Activated naive CD8-positive, alpha-beta T cell (primary cell): Measurements from ENCODE around the gene PRSS57.

Source experiments
- H3K27ac Mint-ChIP-seq: one replicate; pipeline ENCODE4 v1.8.0; 2021; ENCODE audit warnings: mixed read lengths
- H3K27me3 Mint-ChIP-seq: one replicate; pipeline ENCODE4 v1.8.0; 2021; ENCODE audit warnings: mixed read lengths
- H3K36me3 Mint-ChIP-seq: one replicate; pipeline ENCODE4 v1.8.0; 2021; ENCODE audit warnings: mixed read lengths
- H3K4me1 Mint-ChIP-seq: one replicate; pipeline ENCODE4 v1.8.0; 2021; ENCODE audit warnings: low read depth, mixed read lengths
- H3K4me3 Mint-ChIP-seq: one replicate; pipeline ENCODE4 v1.8.0; 2021; ENCODE audit warnings: mild to moderate bottlenecking, mixed read lengths
- H3K9me3 Mint-ChIP-seq: one replicate; pipeline ENCODE4 v1.8.0; 2021; ENCODE audit warnings: low read depth, mixed read lengths

The PRSS57 gene

DNA sequence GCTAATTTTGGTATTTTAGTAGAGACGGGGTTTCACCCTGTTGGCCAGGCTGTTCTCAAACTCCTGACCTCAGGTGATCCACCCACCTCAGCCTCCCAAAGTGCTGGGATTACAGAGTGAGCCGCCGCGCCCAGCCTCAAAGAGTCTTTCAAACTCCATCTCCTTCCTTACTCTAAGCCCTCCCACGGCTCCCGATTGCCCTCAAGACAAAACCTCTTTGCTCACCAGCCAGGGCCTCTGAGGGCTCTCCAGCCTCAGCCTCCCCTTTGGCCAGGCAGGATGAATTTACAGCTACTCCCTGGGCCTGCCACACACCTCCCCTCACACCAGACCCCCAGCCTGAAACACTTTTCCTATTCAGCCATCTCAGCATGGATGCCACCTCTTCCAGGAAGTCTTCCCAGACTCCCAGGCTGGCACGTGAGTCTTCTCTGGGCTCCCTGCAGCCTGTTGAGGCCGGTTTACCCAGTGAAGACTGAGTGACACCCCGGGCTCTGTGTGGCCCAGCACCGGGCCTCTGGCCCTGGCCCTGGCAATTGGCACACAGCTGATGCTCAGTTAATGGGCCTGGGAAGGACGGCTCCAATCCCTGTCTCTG is 7.6 kb downstream of the PRSS57 start:
- Mint-ChIP-seq H3K4me3 (no peak overlapping the region), H3K27ac (no peak overlapping the region)

DNA sequence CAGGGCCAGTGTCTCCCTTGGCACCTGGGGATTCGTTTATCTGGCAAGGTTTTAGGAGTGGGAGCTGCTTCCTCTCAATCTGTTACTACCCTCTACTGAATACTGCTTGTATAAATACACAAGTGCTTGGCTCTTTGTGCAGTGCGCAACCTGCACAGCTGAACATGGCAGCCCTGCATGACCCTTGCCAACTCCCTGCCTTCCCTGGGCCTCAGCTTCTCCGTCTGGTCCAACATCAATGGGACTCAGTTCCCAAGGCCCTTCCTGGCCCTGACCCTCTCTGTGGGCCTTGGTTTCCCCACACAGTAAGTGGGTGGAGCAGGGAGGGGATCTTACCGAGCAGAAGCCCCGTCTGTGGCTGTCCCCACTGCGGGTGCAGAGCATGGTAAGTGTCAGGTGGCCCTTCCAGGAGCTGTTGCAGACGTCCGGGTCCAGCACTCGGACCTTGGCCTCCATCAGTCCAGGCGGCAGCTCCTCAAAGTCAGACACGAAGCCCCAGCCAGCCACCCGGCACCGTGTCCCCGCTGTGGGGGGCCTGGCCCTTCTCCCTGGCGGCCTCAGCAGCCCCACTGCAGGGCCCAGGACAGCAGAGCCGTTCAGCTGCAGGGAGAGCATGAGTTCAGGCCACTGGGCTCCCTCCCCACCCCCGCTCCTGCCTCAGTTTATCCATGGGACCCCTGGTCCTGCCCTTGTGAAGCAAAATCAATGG is 8.5 kb downstream of the PRSS57 start:
- Mint-ChIP-seq H3K4me1 (peaks cover 2% of the 10 kb centered on the region), H3K27me3 (no peaks in the 10 kb centered on the region), H3K36me3 (no peaks in the 10 kb centered on the region), H3K27ac (no peak overlapping the region), H3K9me3 (no peaks in the 10 kb centered on the region), H3K4me3 (no peak overlapping the region)

More for the DNA sequence above, 7.6 kb downstream of the PRSS57 start:
- no peaks in the 10 kb centered on the region for H3K27me3 Mint-ChIP-seq
- H3K4me1 Mint-ChIP-seq = no peaks in the 10 kb centered on the region
- no peaks in the 10 kb centered on the region for H3K9me3 Mint-ChIP-seq
- H3K36me3 Mint-ChIP-seq = no peaks in the 10 kb centered on the region

DNA sequence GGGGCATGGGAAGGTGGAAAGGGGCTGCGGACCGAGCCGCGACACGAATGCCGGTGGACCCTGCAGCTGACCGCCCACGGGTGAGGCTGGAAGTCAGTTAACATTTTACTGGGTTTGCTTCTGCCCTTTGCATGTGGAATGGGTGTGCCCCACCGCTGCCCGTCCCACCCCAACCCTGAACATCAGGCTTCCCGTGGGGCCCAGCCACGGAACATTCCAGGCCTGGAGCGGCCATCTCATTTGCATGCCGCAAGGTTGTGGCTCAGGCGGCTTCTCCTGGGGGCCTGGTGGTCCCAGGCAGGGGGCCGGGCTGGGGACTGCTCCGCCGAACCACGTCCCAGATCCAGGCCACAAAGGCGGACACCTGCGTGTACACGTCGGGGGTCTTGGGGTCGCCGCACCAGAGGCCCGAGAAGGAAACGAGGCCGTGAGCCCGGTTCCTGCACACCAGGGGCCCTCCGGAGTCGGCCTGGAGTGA is 9.8 kb downstream of the PRSS57 start:
- no peak overlapping the region for H3K4me3 Mint-ChIP-seq
- no peaks in the 10 kb centered on the region for H3K36me3 Mint-ChIP-seq
- H3K9me3 Mint-ChIP-seq = no peaks in the 10 kb centered on the region
- H3K27me3 Mint-ChIP-seq = no peaks in the 10 kb centered on the region
- peaks cover 2% of the 10 kb centered on the region for H3K4me1 Mint-ChIP-seq
- H3K27ac Mint-ChIP-seq = no peak overlapping the region

DNA sequence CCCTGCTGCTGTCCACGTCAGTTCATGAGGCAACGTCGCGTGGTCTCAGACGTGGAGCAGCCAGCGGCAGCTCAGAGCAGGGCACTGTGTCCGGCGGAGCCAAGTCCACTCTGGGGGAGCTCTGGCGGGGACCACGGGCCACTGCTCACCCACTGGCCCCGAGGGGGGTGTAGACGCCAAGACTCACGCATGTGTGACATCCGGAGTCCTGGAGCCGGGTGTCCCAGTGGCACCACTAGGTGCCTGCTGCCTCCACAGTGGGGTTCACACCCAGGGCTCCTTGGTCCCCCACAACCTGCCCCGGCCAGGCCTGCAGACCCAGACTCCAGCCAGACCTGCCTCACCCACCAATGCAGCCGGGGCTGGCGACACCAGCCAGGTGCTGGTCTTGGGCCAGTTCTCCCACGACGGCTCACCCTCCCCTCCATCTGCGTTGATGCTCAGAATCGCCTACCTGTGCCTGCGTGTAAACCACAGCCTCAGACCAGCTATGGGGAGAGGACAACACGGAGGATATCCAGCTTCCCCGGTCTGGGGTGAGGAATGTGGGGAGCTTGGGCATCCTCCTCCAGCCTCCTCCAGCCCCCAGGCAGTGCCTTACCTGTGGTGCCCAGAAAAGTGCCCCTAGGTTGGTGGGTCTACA is 12.5 kb downstream of the PRSS57 start:
- Mint-ChIP-seq H3K4me3 (no peak overlapping the region), H3K36me3 (no peaks in the 10 kb centered on the region), H3K27me3 (no peaks in the 10 kb centered on the region), H3K27ac (no peak overlapping the region), H3K4me1 (peaks cover 6% of the 10 kb centered on the region), H3K9me3 (no peaks in the 10 kb centered on the region)

DNA sequence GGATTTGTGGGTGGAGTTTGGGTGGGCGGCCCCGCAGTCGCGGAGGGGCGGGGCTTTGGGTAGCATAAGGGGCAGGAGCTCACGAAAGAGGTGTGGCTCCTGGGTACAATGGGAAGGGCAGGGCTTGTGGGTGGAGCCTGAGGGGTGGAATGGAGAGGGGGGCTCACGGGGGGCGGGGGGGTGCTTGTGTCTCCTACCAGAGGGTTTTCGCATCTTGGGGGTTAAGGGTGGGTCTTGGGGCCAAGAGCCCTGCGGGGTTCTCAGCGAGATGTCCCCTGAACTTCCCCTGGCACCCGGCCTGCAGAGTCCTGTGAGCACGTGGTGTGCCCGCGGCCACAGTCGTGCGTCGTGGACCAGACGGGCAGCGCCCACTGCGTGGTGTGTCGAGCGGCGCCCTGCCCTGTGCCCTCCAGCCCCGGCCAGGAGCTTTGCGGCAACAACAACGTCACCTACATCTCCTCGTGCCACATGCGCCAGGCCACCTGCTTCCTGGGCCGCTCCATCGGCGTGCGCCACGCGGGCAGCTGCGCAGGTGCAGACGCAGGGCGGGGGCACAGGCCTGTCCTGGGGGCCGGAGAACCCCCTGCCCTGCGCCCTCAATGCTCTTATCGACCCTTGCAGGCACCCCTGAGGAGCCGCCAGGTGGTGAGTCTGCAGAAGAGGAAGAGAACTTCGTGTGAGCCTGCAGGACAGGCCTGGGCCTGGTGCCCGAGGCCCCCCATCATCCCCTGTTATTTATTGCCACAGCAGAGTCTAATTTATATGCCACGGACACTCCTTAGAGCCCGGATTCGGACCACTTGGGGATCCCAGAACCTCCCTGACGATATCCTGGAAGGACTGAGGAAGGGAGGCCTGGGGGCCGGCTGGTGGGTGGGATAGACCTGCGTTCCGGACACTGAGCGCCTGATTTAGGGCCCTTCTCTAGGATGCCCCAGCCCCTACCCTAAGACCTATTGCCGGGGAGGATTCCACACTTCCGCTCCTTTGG is 13.9 kb downstream of the PRSS57 start:
- no peaks in the 10 kb centered on the region for H3K36me3 Mint-ChIP-seq
- H3K27me3 Mint-ChIP-seq = no peaks in the 10 kb centered on the region
- peaks cover 6% of the 10 kb centered on the region for H3K4me1 Mint-ChIP-seq
- peak overlapping the region; percentile 98 for H3K27ac Mint-ChIP-seq
- H3K4me3 Mint-ChIP-seq = peak overlapping the region; percentile 87
- H3K9me3 Mint-ChIP-seq = no peaks in the 10 kb centered on the region

DNA sequence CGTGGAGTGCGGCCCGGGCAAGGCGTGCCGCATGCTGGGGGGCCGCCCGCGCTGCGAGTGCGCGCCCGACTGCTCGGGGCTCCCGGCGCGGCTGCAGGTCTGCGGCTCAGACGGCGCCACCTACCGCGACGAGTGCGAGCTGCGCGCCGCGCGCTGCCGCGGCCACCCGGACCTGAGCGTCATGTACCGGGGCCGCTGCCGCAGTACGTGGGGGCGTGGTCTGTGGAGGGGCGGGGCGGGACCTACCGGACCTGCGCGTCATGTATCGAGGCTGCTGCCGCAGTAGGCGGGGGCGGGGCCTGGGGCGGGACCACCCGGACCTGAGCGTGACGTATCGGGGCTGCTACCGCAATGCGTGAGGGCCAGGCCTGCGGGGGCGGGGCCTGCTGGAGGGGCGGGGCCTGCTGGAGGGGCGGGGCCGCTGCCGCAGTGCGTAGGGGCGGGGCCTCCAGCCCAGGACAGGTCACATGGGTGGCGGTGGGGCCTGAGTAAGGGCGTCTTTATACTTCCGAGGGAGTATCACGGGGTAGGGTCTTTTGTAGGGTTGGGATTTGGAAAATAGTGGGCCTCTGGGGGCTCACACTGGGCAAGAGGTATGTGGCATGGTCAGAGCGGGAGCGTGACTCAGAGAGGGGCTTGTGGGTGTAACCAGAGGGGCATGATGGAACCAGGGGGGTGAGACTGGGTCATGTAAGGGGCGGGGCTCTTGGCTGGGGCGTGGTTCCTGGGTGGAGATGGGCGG is 14.8 kb downstream of the PRSS57 start:
- Mint-ChIP-seq H3K9me3 (no peaks in the 10 kb centered on the region), H3K36me3 (no peaks in the 10 kb centered on the region), H3K27ac (peak overlapping the region; percentile 98), H3K4me1 (peaks cover 6% of the 10 kb centered on the region), H3K27me3 (no peaks in the 10 kb centered on the region), H3K4me3 (peak overlapping the region; percentile 87)

DNA sequence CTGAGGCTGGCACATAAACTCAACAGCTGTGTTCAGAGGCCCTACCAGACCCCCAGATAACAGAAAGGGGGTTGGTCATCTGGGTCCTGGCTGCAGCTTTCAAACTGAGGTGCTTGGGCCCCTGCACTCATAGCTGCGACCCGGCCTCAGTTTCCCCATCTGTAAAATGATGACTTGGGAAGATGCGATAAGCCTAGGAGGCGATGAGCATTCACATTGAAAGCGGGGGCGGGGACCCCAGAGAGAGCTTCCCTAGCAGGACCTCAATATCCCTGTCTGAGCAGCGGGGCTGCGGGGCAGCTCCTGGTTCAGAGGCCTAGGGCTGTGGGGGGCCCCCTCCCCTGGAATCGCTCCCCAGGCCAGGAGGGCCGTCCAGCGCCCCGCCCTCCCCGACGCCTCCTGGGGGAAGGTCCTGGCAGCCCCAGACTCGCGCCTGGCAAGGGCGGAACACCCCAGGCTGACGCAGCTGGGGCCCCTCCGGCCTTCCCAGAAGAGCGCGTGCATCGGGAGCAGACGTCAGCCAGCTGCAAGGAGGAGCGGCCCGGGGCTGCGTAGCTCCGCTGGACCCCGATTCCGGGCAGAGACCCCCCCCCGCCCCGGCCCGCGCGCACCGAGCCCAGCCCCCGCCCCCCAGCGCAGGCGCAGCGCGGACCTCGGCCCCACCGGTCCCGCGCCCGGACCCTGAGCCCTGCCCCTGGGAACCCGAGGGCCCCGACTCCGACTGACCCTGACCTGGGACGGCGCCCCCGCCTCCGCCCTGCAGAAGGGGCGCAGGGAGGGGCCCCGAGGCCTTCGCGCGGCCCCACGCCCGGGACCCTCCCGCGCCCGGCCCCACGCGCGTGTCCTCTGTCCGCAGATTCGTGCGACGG is 15.6 kb downstream of the PRSS57 start:
- H3K4me3 Mint-ChIP-seq = peak overlapping the region; percentile 87
- H3K36me3 Mint-ChIP-seq = no peaks in the 10 kb centered on the region
- H3K9me3 Mint-ChIP-seq = no peaks in the 10 kb centered on the region
- no peak overlapping the region for H3K27ac Mint-ChIP-seq
- peaks cover 4% of the 10 kb centered on the region for H3K27me3 Mint-ChIP-seq
- peaks cover 9% of the 10 kb centered on the region for H3K4me1 Mint-ChIP-seq

DNA sequence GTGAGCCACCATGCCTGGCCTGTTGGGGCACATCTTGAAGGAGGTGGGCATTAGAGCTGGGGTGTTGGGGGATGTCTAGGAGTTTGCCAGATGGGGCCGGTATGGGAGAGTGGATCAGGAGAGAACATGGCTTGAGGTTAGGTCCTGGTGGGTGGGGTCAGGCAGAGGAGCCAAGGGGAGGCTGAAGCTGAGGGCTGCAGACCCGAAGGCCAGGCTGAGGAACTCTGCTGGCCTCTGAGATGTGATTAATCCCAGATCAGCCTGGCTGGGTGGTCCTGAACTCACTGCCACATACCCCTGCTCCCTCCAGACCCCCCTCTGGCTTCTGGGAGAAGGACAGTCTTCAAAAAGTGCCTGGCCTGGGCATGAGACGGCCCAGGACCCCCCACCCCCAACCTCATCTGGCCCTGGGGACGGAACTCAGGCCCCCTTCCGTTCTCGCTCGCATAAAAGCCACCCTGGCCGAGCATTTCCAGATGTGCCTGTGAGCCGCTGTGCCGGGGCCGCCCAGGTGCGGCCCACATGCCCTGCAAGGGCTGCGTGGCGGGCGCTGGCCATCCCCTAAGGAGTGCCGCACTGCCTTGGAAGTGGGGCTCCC is 16.4 kb downstream of the PRSS57 start:
- H3K4me1 Mint-ChIP-seq = peaks cover 9% of the 10 kb centered on the region
- peaks cover 4% of the 10 kb centered on the region for H3K27me3 Mint-ChIP-seq
- peak overlapping the region; percentile 73 for H3K4me3 Mint-ChIP-seq
- no peaks in the 10 kb centered on the region for H3K36me3 Mint-ChIP-seq
- H3K27ac Mint-ChIP-seq = no peak overlapping the region
- no peaks in the 10 kb centered on the region for H3K9me3 Mint-ChIP-seq

DNA sequence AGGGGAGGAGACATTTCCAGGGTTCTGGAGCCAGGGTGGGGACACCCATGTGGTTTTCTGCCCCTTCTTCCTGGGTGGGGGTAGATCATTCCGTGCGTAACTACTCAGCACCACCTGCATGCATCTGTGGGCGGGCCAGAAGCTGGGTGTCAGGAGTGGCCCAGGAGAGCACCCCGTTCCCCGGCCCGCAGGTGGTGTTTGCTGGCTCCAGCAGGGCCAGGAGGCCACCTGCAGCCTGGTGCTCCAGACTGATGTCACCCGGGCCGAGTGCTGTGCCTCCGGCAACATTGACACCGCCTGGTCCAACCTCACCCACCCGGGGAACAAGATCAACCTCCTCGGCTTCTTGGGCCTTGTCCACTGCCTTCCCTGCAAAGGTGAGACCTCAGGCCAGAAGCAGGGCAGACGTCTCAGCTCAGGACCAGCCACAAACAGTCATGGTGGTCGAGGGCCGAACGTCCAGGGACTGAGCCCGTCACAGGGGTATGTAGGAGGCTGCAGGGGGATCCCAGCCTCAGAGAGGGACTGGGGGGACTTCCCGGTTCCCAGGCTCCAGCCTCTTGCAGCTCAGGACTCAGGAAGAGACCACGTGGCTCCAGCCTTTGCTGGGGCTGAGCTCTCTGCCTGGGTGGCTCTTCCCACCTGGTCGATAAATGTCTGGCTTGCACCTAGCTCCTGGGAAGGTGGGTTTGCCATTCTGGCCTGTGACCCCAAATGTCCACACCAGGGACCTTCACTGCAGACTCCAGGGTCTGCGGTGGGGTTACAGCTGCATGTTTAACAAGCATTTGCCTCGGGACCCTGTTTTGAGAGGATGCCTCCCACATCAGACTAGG is 17.4 kb downstream of the PRSS57 start:
- H3K27me3 Mint-ChIP-seq = peaks cover 7% of the 10 kb centered on the region
- no peak overlapping the region for H3K27ac Mint-ChIP-seq
- H3K4me1 Mint-ChIP-seq = peaks cover 9% of the 10 kb centered on the region
- peak overlapping the region; percentile 35 for H3K4me3 Mint-ChIP-seq
- H3K9me3 Mint-ChIP-seq = no peaks in the 10 kb centered on the region
- H3K36me3 Mint-ChIP-seq = no peaks in the 10 kb centered on the region

DNA sequence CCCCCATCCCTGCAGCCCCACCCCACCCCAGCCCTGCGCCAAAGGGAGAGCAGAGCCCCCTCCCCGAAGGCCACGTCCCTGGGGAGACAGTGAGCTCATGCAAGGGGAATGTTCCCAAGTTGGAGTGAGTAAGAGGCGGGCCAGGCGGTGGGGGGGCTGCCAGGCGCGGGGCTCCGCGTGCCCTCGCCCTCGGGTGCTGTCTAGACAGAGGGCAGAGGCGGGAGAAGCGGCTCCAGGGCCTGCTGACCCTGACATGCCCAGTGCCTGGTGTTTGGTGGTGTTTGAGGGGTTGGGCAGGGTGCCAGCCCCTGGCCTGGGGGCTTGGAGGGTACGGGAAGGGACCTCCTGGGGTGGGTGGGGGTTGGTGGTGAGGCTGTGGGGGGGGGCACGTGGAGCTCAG is 18.1 kb downstream of the PRSS57 start:
- peaks cover 7% of the 10 kb centered on the region for H3K27me3 Mint-ChIP-seq
- H3K4me1 Mint-ChIP-seq = peaks cover 9% of the 10 kb centered on the region
- H3K9me3 Mint-ChIP-seq = no peaks in the 10 kb centered on the region
- H3K27ac Mint-ChIP-seq = no peak overlapping the region
- no peak overlapping the region for H3K4me3 Mint-ChIP-seq
- H3K36me3 Mint-ChIP-seq = no peaks in the 10 kb centered on the region

DNA sequence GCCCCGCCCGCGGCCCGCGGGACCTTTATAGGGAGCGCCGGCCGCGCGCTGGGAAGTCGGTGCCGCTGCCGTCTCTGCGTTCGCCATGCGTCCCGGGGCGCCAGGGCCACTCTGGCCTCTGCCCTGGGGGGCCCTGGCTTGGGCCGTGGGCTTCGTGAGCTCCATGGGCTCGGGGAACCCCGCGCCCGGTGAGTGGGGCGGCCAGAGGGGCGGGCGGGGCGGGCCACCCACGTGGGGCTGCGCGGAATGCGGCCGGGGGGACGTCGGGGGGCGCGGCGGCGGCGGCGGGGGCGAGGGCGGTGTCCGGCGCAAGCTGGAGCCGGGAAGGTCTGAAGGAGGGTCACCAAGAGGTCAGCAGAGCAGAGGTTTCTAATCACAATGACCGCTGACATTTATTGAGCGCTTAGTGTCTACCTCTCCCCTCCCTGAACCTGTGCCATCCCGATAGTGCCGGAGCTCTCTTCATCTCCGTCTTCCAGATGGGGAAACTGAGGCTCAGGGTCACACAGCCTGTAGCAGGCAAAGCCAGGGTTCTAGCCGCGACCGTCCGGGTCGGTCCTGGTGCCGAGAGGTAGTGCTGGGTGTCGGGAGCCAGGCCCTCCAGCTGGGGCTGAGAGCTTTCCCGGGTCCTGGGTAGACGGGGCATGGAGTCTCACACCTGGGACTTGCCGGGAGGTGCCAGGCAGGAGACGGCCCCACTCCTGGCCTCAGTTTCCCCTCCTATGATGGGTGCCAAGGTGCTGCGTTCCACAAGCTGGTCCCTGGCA is 18.7 kb downstream of the PRSS57 start, which contains the start of gene FSTL3:
TSS of gene FSTL3 (plus strand) at position 54 of the 767 bp plus-strand sequence. CDS start at position 86, 32 bp downstream.
- peaks cover 8% of the 10 kb centered on the region for H3K4me1 Mint-ChIP-seq
- H3K9me3 Mint-ChIP-seq = no peaks in the 10 kb centered on the region
- H3K27ac Mint-ChIP-seq = no peak within 1 kb of the TSS
- H3K4me3 Mint-ChIP-seq = peak within 1 kb of the TSS; percentile 51
- H3K27me3 Mint-ChIP-seq = peaks cover 7% of the 10 kb centered on the region
- no peaks in the 10 kb centered on the region for H3K36me3 Mint-ChIP-seq

DNA sequence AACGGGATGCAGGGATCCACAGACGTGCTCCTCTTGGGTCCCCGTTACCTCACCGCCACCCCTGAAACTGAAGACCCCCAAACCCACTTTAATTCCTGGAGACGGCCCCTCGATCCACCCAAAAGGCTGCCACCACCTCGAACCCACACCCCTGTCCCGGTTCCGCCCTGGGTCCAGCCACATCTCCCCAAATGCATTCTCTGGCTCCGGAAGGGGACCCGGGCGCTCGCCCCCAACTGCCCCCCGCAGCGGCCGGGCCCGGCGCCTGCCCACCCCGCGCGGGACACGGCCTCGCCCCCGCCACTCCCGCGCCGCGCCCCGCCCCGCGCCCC is 19.3 kb downstream of the PRSS57 start:
- H3K9me3 Mint-ChIP-seq = no peaks in the 10 kb centered on the region
- H3K36me3 Mint-ChIP-seq = no peaks in the 10 kb centered on the region
- peaks cover 8% of the 10 kb centered on the region for H3K4me1 Mint-ChIP-seq
- H3K4me3 Mint-ChIP-seq = no peak overlapping the region
- H3K27me3 Mint-ChIP-seq = peaks cover 7% of the 10 kb centered on the region
- H3K27ac Mint-ChIP-seq = no peak overlapping the region
